GM12878 (cell line): ENCODE data around the gene HS1BP3.

Experiments
- CREB1 ChIP-seq: IDR thresholded peaks from 2 replicates; pipeline ENCODE4 v1.6.1; 2012; ENCODE audit warnings: low read depth, mild to moderate bottlenecking, inconsistent platforms
- NBN ChIP-seq: fragments of 450-650 bp; IDR thresholded peaks from 2 replicates; pipeline ENCODE4 v1.6.1; 2016
- POU2F2 ChIP-seq: IDR thresholded peaks from 3 replicates; pipeline ENCODE4 v1.6.1; 2011; ENCODE audit warnings: low read depth, mild to moderate bottlenecking, low read length, borderline replicate concordance
- RFX5 ChIP-seq: IDR thresholded peaks from 2 replicates; pipeline ENCODE4 v1.6.1; 2011; ENCODE audit warnings: low read depth, low read length, improper control_type of control experiment

GRCh38 chr2:20619624-20620024 lies 31.3 kb downstream of the HS1BP3 start:
- TF ChIP-seq CREB1 (no peak), POU2F2 (no peak), NBN (no peak), RFX5 (no peak)
